ENCODE results near the gene PACSIN2.

- TF ChIP-seq CTCF (IDR thresholded peaks at IDR 0.05; ENCODE audit: insufficient read depth, low read length, poor library complexity, severe bottlenecking): no peak
- TF ChIP-seq EZH2phosphoT487 (conservative IDR thresholded peaks at IDR 0.05; ENCODE audit: low read length): no peak
These were observed 88.2 kb downstream of the PACSIN2 start for GRCh38 chr22:42926768-42927167.
